NCI-H526 (cell line): ENCODE data around the gene SEMA4D.
A peak's percentile ranks its signal among the peaks of the same experiment; 100 is the strongest.
"Not testable (repeated sequence)": the region's sequence is repeated elsewhere in the genome, so short reads cannot be mapped to it uniquely, and the experiment has no call there.

Source experiments
- DNase-seq, 2 experiments: peaks; one replicate each; lab custom pipeline; 2025; lab: John Stamatoyannopoulos, UW

The SEMA4D gene

DNA sequence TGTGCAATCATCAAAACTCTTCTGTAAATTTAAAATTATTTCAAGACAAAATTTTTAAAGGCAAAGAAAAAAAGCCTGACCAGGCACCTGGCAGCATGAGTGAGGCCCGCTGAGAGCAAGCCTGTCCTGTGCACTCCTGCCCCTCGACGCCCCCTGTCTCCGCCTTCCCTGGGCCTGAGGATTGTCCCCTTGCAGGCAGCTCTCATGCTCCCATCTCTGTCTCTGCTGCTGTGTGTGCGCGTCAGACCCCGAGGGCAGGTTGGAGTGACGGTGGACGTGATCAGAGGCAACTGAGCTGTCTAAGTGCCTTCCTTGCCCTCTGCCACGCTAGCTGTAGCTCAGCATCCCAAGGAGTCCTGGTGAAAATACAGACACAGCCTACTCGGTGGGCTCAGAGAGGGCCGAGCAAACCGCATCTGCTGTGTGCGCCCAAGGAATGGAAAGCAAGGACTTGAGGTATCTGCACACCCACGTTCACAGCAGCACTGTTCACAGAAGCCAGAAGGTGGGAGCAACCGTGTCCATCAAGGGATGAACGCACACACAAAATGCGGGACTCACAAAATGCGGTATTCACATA, 114.1 kb downstream of the SEMA4D start:
- no peak for DNase-seq

GRCh38 chr9:89383030-89383720, 114.7 kb downstream of the SEMA4D start:
- no peak for DNase-seq

GRCh38 chr9:89382026-89382986, 115.6 kb downstream of the SEMA4D start:
- no peak for DNase-seq

GRCh38 chr9:89381308-89381609, 116.7 kb downstream of the SEMA4D start:
- DNase-seq = no peak

DNA sequence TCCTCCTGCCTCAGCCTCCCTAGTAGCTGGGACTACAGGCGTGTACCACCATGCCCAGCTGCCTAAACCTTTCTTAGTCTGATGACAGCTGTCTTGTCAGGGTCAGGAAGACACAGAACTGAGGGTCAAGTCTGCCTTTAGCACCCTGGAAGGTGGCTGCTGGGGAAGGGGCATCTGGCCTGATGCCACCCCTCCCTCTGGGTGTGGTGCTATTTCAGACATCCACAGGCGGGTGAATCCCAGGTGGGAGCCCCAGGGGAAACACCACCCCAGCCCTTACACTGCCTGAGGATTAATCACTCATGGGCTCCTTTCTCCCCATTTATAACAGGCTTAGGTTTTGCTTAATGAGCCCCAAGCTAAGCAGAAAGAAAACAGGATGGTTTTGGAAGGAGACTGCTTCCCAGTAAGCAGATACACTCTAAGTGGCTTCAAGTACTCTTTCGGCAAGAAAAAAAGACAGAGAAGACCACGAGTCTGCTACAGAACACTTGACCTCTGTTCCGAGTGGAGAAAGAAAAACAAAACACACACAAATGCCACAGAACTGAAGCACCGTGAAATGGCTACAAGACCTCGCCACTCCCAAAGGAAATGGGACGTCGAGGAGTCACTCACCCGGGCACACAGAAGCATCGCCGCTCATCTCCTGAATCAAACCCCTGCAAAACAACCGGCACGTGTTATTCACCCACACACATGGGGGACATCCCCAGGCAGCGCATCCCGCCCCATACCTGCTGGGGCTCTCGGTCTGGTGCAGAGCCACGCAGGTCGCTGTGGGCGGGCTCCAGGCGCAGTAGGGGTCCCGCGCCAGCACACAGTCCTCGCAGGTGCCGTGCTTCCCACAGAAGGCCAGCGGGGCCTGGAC, 117.2 kb downstream of the SEMA4D start:
- DNase-seq = no peak

GRCh38 chr9:89379508-89380115, 118.3 kb downstream of the SEMA4D start:
- DNase-seq = no peak

DNA sequence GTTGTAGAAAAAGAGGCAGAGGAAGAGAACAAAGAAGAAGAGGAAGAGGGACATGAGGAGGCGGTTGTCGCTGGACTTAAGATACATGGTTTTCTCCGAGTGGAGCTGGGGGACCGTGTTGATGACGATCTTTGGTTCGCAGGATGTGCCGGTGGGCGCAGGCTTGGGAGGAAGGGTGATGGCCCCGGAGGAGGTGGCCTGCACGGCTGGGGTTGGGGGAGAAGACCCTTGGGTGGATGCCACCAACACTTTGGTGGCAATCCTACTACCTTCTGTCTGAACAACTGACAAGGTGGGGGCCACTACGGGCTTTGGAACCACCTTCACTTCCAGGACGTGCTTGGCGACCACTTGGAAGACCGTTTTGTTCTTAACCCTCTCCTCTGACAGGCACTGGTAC, 118.9 kb downstream of the SEMA4D start:
- no peak for DNase-seq

- no peak for DNase-seq
Observed at GRCh38 chr9:89378541-89378940, 119.4 kb downstream of the SEMA4D start.

GRCh38 chr9:89377411-89377810, 120.5 kb downstream of the SEMA4D start:
- DNase-seq = no peak

DNA sequence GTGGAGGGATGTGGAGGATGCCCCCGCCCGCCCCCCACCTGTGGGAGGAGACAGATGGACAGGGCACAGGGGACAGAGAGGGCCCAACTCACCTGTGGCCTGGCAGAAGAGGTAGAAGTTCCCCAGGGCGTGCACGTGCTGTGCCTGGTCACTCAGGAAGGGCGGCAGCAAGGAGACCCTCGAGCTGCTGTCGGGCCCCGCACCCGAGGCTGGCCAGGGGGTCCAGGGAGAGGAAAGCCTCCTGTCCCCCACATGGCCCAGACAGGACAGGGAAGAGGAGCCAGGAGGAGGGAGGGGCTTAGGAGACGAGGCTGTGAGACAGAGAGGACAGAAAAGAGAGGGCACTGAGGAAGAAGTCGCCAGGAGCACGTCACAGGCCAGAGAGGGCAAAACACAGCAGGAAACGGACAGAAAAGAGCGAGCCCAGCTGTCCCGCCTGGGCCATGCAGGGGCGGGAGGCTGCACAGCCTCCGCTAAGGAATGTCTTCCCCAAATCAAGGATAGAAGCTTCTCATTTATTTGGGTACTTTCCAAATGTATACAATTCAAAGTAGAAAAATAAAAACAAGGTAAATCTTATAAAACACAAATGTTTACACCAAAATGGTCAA, 121.1 kb downstream of the SEMA4D start:
- no peak for DNase-seq

- DNase-seq = no peak
Observed at GRCh38 chr9:89376286-89376685, 121.6 kb downstream of the SEMA4D start.

- no peak for DNase-seq
Observed at GRCh38 chr9:89375191-89375760, 122.6 kb downstream of the SEMA4D start.

DNA sequence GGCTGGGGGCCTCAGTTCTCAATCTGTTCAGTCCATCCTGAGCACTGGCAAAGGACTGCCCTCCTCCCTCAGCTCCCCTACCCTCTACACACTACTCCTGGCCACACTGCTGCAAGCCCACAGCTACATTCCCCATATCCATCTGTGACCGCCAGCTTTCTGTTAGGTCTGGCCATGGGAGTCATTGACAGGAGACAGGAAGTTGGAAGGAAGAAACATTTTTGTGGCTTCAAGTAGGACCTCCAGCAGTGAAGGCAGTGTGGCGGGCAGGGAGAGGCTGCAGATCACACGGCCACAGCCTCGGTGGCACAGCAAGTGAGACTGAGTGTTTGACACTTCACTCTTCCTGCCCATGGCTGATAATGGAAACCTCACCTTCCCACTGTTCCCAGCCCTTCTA, 123.7 kb downstream of the SEMA4D start:
- no peak for DNase-seq

DNA sequence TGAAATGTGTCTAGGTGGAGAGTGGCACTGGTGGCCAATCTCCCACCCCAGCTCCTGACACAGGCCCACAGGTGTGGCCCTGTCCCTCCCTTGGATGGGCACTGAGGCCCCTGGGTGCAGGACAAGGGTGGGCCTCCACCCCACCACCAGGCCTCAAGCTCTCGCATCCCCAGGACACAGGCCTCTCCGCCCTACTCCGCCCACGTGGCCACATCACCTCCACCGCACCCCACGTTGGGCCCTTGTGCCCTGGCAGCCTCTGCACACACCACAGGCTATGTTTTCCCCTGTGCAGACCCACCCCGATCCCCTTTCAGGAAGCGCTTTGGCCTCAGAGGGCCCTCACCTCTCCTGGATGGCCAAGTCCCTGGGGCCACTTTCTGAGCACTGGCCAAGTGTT, 124.9 kb downstream of the SEMA4D start:
- DNase-seq = no peak

GRCh38 chr9:89372230-89372816, 125.6 kb downstream of the SEMA4D start:
- DNase-seq = peak in 1 of 2 experiments; percentile 15

DNA sequence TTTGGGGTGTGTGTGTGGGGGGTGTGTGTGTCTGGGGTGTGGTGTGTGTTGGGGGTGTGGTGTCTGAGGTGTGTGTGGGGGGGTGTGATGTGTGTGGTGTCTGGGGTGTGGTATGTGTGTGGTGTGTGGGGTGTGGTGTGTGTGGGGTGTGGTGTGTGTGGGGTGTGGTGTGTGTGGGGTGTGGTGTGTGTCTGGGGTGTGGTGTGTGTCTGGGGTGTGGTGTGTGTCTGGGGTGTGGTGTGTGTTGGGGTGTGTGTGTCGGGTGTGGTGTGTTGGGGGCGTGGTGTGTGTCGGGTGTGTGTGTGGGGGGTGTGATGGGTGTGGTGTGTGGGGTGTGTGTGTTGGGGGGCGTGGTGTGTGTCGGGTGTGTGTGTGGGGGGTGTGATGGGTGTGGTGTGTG, 126.1 kb downstream of the SEMA4D start:
- DNase-seq = not testable (repeated sequence)

- DNase-seq = no peak
Observed at GRCh38 chr9:89370593-89370992, 127.3 kb downstream of the SEMA4D start.

GRCh38 chr9:89368978-89369377, 128.9 kb downstream of the SEMA4D start:
- no peak for DNase-seq

- DNase-seq = no peak
Observed at GRCh38 chr9:89368550-89368949, 129.4 kb downstream of the SEMA4D start.

DNA sequence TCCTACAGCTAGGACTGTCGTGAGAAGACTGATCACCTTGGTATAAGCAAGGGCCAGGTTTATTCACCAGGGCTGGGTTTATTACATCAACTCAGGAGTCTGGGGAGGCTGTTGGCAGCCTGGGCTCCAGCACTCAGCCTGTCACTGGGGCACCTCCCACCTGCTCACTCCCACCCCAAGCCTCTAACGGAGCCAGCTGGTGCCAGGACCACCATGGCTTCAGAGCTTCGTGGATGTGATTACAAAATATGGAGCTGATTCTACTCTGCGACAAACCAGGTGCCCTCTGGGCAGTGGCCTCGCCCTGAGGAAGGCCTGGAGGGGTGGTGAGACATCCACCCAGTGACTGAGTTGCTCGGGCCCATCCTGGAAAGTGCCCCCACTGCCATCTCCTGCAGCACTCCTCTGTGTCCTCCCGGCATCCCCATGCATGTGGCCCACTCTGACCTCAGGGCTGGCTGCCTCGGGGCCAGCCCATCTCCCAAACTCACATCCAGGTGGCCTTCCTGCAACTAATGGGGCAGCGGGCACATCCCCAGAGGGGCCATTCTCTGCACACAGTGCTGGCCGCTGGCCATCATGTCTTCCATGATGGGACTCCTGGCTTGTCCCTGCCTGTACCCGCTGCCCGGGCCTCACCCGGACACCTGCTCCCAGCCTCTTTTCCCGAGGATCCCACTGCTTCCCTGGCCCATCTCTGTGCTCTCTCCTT, 130.0 kb downstream of the SEMA4D start:
- DNase-seq = no peak
